Subcutaneous adipose tissue (tissue), 4 donors: Measurements from ENCODE around the gene EMC6. TPM values are rescaled to one million over a fixed set of nuclear protein-coding genes. Genes with fewer than 3 reads are reported as not detected.

Experiments used
- CTCF ChIP-seq: fragments of 450-650 bp; IDR thresholded peaks from one replicate; pipeline ENCODE4 v1.5.1; 2016; ENCODE audit warnings: low read depth, mild to moderate bottlenecking, control low read depth, antibody characterized with exemption, moderate library complexity
- total RNA-seq, 4 donors: library from RNA; depleted of rRNA; stranded (reverse); fragments of >200 nt; gene quantifications; one replicate each; pipeline ENCODE4 v1.1.0, GENCODE V29; 2016

EMC6 gene
- total RNA-seq, 4 donors from 2014 or later: 14.5 to 17.2 (median 15.3) TPM

- TF ChIP-seq CTCF: no peak
These were observed 14.5 kb downstream of the EMC6 start for GRCh38 chr17:3683054-3683511.

DNA sequence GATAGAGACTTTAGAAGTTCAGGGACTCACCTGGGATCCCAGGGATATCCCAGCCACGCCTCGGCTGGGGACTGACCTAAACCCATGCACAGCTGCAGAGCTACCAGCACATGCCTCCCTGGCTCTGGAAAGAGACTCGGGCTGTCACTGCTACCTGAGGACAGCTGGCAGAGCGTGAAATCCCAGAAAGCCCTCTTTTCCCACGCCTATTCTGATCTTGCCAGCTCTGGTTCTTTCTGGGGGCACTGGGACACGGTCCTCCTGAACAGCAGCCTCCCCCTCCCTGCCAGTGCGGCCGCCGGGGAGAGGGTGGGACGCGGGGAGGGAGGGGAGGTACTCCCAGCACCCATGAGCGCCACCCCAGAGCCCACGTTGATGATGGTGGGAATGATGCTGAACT lies 16.6 kb downstream of the EMC6 start:
- no peak for TF ChIP-seq CTCF

GRCh38 chr17:3688027-3688553 lies 19.5 kb downstream of the EMC6 start:
- no peak for TF ChIP-seq CTCF

- TF ChIP-seq CTCF: no peak
These were observed 20.2 kb downstream of the EMC6 start for GRCh38 chr17:3688852-3689261.

DNA sequence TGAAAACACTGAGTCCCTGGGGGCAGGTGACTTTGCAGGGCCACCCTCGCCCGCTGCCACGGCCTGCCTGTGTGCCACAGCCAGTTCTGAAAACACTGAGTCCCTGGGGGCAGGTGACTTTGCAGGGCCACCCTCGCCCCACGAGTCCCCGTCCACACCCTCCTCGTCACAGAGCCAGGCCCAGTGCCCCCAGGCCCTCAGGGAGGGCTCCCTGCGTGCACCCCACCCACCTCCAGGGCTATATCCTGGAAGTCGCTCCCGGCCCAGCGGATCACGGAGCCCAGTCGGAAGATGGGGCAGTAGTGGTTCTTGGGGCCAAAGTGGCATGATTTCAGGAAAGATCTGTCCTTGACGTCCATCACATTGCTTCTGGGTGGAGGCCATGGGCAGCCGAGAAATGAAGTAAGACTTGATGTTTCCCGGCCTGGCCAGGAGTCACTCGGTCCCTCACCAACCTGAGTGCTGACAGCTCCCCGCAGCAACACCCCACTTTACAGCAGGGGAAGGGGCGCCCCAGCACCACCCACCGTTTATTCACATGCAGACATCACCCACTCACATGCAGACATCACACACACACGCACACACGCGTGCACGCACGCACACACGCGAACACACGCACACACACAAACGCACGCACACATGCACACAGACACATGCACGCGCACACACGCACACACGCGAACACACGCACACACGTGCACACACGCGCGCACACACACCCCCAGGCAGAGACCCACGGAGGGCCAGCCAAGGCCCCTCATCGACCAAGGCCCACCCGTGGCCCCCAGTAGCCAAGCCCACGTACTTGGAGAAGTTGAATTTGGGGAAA lies 20.9 kb downstream of the EMC6 start:
- no peak for TF ChIP-seq CTCF

DNA sequence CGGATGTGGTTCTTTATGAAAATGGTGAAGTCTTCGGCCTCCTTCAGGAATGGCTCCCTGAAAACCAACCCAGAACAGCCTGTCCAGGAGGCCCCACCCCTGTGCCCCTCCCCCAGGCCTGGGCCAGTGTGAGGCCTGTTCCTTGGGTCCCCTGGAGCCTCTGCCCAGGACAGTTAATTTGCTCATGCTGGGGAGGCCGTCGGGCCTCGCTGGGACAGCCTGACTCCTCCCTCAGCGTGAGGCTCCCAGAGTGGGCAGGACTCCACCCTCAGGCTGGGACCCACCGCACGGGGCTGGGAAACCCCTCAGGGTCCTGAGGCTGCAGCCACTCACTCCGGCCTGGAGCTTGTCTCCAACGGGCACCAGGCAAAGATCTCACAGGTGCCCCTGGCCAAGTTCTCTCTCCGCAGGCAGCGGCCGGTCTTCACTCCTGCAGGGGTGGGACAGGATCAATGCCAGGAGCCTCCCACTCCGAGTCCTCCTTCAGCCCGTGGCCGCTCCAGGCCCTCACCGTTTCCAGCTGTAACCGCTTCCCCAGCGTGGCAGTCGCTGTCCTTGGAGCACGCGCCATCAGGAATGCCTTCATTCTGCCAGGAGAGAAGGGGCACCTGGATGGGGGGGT lies 21.6 kb downstream of the EMC6 start:
- TF ChIP-seq CTCF: no peak

DNA sequence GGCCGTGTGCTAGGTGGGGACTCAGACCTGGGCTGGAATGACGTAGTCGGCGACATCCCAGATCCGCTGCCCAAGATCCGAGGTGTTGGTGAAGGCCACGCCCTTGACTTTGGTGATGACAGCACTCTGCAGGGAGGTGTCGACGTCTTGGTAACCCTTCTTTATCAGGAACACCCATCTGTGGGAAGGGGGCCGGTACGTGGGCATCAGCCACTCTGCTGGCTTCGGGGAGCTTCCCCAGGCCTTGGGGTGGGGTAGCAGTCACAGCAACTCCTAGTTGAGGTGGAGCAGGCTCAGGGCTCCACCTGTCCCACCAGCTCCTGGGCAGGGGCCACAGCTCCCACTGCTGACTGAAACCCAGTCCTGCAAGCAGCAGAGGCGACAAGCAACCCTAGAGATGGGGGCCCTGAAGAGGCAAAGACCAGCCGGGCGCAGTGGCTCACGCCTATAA lies 23.0 kb downstream of the EMC6 start:
- no peak for TF ChIP-seq CTCF
